ENCODE results near the gene PLEKHD1.
"Not testable (repeated sequence)": the region's sequence is repeated elsewhere in the genome, so short reads cannot be mapped to it uniquely, and the experiment has no call there.

Gene PLEKHD1

GRCh38 chr14:69484444-69485314, at the start of gene PLEKHD1:
PLEKHD1 (plus strand) TSS chr14:69484728; CDS start chr14:69484966, 238 bp downstream.
- no peak for DNase-seq (ENCODE audit: low read depth)

DNA sequence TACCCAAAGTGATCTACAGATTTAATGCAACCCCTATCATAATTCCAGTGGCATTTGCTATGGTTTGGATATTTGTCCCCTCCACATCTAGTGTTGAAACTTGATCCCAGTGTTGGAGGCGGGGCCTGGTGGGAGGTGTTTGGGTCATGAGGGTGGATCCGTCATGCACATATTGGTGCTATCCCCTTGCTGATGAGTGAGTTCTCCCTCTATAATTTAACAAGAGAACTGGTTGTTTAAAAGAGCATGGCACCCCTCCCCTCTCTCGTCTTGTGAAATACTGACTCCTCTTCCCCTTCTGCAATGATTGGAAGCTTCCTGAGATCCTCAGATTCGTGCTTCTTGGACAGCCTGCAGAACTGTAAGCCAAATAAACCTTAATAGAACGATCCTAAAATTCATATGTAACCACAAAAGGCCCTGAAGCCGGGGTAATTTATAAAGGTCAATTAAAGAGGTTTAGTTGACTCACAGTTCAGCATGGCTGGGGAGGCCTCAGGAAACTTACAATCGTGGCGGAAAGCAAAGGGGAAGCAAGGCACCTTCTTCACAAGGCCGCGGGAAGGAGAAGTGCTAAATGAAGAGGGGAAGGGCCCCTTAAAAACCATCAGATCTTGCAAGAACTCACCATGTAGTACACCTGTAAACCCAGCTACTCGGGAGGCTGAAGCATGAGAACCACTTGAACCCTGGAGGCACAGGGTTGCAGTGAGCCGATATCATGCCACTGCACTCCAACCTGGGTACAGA, 44.8 kb upstream of the PLEKHD1 start:
- no peak for DNase-seq (ENCODE audit: low read depth)

GRCh38 chr14:69441948-69442347, 42.6 kb upstream of the PLEKHD1 start:
- DNase-seq (ENCODE audit: low read depth) = no peak

DNA sequence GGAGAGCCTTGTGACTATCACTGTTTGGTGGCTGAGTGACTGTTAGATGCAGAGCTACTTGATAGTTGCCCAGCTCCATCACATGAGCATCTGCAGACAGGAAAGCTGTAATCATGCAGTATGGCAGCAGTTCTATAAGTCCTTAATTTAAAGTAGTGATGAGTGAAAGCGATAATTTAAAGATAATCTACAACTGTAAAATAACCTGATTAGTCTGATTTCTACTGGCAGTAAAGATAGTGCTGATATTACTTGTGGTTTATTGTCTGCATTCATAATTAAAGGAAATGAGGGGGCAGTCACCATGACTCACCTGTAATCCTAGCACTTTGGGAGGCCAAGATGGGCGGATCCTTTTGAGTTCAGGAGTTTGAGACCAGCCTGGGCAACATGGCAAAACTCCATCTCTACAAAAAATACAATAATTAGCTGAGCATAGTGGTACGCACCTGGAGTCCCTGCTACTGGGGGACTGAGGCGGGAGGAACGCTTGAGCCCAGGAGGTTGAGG, 41.2 kb upstream of the PLEKHD1 start:
- no peak for DNase-seq (ENCODE audit: low read depth)

DNA sequence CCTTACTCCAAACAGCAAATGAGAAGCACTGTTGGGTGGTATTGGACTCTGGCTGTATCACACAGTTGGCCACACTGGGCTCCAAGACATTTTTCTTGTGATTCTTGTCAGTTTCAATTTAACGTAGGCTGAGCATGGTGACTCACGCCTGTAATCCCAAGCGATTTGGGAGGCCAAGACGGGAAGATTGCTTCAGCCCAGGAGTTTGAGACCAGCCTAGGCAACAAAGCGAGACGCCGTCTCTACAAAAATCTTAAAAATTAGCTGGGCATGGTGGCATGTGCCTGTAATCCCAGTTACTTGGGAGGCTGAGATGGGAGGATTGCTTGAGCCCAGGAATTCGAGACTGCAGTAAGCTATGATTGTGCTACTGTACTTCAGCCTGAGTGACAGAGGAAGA, 35.3 kb upstream of the PLEKHD1 start:
- no peak for DNase-seq (ENCODE audit: low read depth)

- DNase-seq (ENCODE audit: low read depth) = no peak
Observed at GRCh38 chr14:69451941-69452340, 32.6 kb upstream of the PLEKHD1 start.

- DNase-seq (ENCODE audit: low read depth) = no peak
Observed at GRCh38 chr14:69458350-69458749, 26.2 kb upstream of the PLEKHD1 start.

DNA sequence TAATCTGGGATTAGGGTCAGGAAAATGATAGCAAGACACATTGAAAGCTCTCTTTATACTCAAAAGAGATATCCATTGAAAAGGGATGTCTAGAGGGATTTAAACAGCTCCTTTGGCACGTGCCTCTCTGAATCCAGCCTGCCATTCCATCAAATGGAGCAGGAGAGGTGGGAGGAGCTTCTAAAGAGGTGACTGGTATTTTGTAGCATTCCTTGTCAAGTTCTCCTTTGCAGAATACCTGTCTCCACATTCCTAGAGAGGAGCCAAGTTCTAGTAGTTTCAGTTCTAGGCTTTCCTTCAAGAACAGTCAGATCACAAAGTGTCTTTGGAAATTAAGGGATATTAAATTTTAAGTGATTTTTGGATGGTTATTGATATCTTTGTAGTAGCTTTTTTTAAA, 25.4 kb upstream of the PLEKHD1 start:
- no peak for DNase-seq (ENCODE audit: low read depth)

DNA sequence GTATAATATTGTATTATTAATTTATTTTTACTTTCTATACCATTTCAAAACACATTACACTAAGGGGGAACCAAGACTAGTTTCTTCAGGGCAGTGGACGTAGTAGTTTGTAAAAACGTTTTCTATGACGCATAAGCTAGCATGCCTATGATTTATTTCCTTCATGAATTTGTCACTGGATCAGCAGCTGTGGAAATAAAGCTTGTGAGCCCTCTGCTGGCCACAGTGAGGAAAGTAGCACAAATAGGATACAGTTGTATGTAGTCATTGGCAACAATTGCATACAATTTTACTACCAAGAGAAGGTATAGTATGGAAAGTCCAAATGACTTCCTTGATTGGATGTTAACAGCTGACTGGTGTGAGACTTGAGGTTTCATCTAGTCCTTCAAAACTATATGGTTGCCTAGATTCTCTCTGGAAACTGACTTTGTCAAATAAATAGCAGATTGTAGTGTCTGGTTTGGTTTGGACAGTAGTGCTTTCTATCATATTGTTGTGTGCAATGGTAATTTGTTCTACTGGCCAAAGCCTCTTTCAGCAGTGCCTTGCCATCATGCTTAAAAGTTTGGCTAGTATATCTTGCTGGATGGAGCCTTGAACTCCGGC, 24.3 kb upstream of the PLEKHD1 start:
- DNase-seq (ENCODE audit: low read depth) = no peak

DNA sequence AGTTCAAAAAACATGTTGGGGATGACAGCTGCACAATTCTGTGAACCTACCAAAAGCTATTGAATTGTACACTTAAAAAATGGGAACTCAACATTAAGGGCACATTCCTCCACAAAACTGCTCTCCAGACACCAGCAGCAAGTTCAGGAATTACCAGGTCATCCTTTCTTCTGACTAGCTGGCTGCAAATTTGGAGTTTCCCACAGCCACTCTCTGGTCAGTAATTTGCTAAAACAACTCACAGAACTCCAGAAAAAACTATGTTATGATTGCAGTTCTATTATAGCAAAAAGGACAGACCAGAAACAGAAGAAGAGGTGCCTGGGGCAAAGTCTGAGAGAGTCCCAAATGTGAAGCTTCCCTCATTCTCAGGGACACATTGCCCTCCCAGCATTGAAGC, 20.1 kb upstream of the PLEKHD1 start:
- no peak for DNase-seq (ENCODE audit: low read depth)

GRCh38 chr14:69464829-69465228, 19.7 kb upstream of the PLEKHD1 start:
- DNase-seq (ENCODE audit: low read depth) = no peak

DNA sequence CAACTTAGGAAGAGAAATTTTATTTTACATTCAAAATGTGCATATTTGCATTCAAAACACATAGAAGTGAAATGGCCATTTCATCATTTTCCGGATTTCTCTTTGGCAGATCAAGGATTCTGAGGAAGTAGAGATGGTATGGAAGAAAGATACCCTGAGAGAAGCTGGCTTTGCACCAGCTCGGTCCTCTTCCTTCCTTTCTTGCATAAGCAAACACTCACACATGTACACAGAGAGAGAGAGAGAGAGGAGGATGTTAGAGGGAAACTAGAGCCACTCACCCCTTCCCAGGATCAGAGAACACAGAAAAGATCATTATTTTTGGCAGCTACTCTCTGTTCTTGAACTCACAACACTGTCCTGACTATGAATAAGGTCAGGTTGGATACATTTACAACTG, 15.6 kb upstream of the PLEKHD1 start:
- DNase-seq (ENCODE audit: low read depth) = no peak

- no peak for DNase-seq (ENCODE audit: low read depth)
Observed at GRCh38 chr14:69471436-69471835, 13.1 kb upstream of the PLEKHD1 start.

GRCh38 chr14:69471916-69472315, 12.6 kb upstream of the PLEKHD1 start:
- no peak for DNase-seq (ENCODE audit: low read depth)

GRCh38 chr14:69473260-69473659, 11.3 kb upstream of the PLEKHD1 start:
- no peak for DNase-seq (ENCODE audit: low read depth)

- DNase-seq (ENCODE audit: low read depth) = no peak
Observed at GRCh38 chr14:69473946-69474345, 10.6 kb upstream of the PLEKHD1 start.

DNA sequence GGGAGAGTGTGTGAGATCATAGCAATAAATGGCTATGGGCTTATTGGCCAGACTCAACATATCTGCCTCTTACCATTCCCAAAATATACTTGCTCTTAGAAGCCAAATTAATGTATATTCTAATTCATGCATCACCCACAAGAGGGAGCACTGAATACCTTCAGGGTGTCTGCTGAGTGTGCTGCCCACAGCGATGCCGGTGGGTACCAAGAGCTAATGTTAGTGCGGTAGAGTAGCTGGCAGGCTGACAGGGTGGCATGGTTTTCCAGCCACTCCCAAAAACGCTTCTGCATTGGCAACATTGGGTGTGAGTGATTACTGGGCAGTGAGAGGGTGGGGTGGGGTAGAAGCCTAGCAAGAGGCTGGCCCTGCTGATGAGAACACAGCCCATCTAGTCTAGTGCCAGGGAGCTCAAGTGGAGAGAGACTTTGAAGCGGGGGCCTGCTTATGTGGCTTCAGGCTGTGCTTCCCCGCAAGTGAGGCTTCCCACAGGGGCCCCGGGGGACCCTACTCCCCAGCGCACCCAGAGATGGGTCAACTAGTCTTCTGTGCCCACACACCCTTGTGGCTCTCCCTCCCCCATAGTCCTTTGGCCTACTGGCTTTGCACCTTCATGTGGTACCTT, 9.2 kb upstream of the PLEKHD1 start:
- no peak for DNase-seq (ENCODE audit: low read depth)

DNA sequence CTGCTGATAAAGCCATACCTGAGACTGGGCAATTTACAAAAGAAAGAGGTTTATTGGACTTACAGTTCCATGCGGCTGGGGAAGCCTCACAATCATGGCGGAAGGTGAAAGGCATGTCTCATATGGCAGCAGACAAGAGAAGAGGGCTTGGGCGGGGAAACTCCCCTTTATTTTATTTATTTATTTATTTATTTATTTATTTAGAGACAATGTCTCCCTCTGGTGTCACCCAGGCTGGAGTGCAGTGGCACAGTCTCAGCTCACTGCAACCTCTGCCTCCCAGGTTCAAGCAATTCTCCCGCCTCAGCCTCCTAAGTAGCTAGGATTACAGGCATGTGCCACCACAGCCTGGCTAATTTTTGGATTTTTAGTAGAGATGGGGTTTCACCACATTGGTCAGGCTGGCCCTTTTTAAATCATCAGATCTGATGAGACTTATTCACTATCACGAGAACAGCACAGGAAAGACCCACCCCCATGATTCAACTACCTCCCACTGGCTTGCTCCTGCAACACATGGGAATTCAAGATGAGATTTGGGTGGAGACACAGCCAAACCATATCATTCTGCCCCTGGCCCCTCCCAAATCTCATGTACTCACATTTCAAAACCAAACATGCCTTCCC, 7.6 kb upstream of the PLEKHD1 start:
- DNase-seq (ENCODE audit: low read depth) = not testable (repeated sequence)

- DNase-seq (ENCODE audit: low read depth) = not testable (repeated sequence)
Observed at GRCh38 chr14:69478055-69478454, 6.5 kb upstream of the PLEKHD1 start.

- DNase-seq (ENCODE audit: low read depth) = no peak
Observed at GRCh38 chr14:69479696-69480095, 4.8 kb upstream of the PLEKHD1 start.

GRCh38 chr14:69480136-69480535, 4.4 kb upstream of the PLEKHD1 start:
- no peak for DNase-seq (ENCODE audit: low read depth)

Data from stimulated activated CD8-positive, alpha-beta memory T cell treated with anti-CD3 and anti-CD28 coated beads, Interleukin-15, amount 100 ng/mL, for 24 hours (primary cell).